Measurements from ENCODE around the gene AFAP1L2.

GRCh38 chr10:114436941-114437340, 32.6 kb upstream of the AFAP1L2 start:
- TF ChIP-seq, protein P1, sequence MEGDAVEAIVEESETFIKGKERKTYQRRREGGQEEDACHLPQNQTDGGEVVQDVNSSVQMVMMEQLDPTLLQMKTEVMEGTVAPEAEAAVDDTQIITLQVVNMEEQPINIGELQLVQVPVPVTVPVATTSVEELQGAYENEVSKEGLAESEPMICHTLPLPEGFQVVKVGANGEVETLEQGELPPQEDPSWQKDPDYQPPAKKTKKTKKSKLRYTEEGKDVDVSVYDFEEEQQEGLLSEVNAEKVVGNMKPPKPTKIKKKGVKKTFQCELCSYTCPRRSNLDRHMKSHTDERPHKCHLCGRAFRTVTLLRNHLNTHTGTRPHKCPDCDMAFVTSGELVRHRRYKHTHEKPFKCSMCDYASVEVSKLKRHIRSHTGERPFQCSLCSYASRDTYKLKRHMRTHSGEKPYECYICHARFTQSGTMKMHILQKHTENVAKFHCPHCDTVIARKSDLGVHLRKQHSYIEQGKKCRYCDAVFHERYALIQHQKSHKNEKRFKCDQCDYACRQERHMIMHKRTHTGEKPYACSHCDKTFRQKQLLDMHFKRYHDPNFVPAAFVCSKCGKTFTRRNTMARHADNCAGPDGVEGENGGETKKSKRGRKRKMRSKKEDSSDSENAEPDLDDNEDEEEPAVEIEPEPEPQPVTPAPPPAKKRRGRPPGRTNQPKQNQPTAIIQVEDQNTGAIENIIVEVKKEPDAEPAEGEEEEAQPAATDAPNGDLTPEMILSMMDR (IDR thresholded peaks at IDR 0.05): no peak
- no peak for TF ChIP-seq POLR2A (IDR thresholded peaks at IDR 0.05)

Measured in Peyer's patch (tissue), 4 donors.